HepG2 (cell line): Measurements from ENCODE around the gene CLPX. TPM values are rescaled to one million over a fixed set of nuclear protein-coding genes. Genes with fewer than 3 reads are reported as not detected.

Experiments used
- ATRX ChIP-seq: sonication (generic); formaldehyde crosslinking; IDR thresholded peaks from 2 replicates; pipeline ENCODE4 v1.4.0; 2020; ENCODE audit warnings: missing genetic modification reagents, borderline replicate concordance
- EHMT2 ChIP-seq: fragments of 200-600 bp; sonication (generic); IDR thresholded peaks from 2 replicates; pipeline ENCODE4 v1.7.0; 2017; ENCODE audit warnings: antibody characterized with exemption, low read depth, low read length, borderline replicate concordance
- HIVEP1 ChIP-seq: sonication (generic); formaldehyde crosslinking; IDR thresholded peaks from 2 replicates; pipeline ENCODE4 v1.4.0; 2020; ENCODE audit warnings: mild to moderate bottlenecking, missing genetic modification reagents
- KDM2A ChIP-seq: sonication (generic); formaldehyde crosslinking; IDR thresholded peaks from 2 replicates; pipeline ENCODE4 v1.4.0; 2020; ENCODE audit warnings: low read depth, missing genetic modification reagents, borderline replicate concordance
- PAXIP1 ChIP-seq: sonication (generic); formaldehyde crosslinking; conservative IDR thresholded peaks from 2 replicates; pipeline ENCODE4 v1.4.0; 2020; ENCODE audit warnings: mild to moderate bottlenecking, missing genetic modification reagents, moderate library complexity
- PHF21A ChIP-seq: sonication (generic); formaldehyde crosslinking; IDR thresholded peaks from 2 replicates; pipeline ENCODE4 v1.5.0; 2020; ENCODE audit warnings: mild to moderate bottlenecking, missing genetic modification reagents
- SMARCC2 ChIP-seq: fragments of 450-650 bp; IDR thresholded peaks from 2 replicates; pipeline ENCODE4 v1.6.1; 2017; ENCODE audit warnings: antibody characterized with exemption, mild to moderate bottlenecking
- TBP ChIP-seq: sonication (generic); formaldehyde crosslinking; IDR thresholded peaks from 2 replicates; pipeline ENCODE4 v1.5.0; 2020; ENCODE audit warnings: missing genetic modification reagents
- ZBTB4 ChIP-seq: sonication (generic); formaldehyde crosslinking; IDR thresholded peaks from 2 replicates; pipeline ENCODE4 v1.4.0; 2020; ENCODE audit warnings: missing genetic modification reagents, mild to moderate bottlenecking, borderline replicate concordance
- ZFAT ChIP-seq: sonication (generic); formaldehyde crosslinking; conservative IDR thresholded peaks from 2 replicates; pipeline ENCODE4 v1.8.1; 2023; ENCODE audit warnings: missing genetic modification reagents, inconsistent platforms
- ZNF546 ChIP-seq: sonication (generic); formaldehyde crosslinking; conservative IDR thresholded peaks from 2 replicates; pipeline ENCODE4 v1.8.1; 2023; ENCODE audit warnings: mild to moderate bottlenecking, missing genetic modification reagents
- ZNF713 ChIP-seq: sonication (generic); formaldehyde crosslinking; IDR thresholded peaks from 2 replicates; pipeline ENCODE4 v1.4.0; 2020; ENCODE audit warnings: mild to moderate bottlenecking, missing genetic modification reagents
- polyA plus RNA-seq, 8 experiments: library from polyadenylated mRNA; depleted of rRNA in 3 of 8; stranded (reverse) in 7 of 8; unstranded in 1 of 8; fragments of >200 nt; fragmentation: Illumina TruSeq in 4 of 8; extraction: Trizol in 4 of 8; gene quantifications; 2 replicates each; pipeline versions ENCODE4 v1.2.1 to v1.2.3, GENCODE V29; 2011 to 2016; ENCODE audit warnings: low read depth in 4 of 8, missing spikeins in 1 of 8, mixed read lengths in 1 of 8; ENCODE audit not compliant: insufficient read depth in 1 of 8
- total RNA-seq, 5 experiments: library from RNA; depleted of rRNA; stranded (reverse); fragments of >200 nt; fragmentation: Illumina TruSeq; extraction: Trizol; gene quantifications; 2 replicates each; pipeline ENCODE4 v1.2.3, GENCODE V29; 2016; ENCODE audit warnings: low read depth in 1 of 5
- TF ChIP-seq, protein P1 (sequence below): sonication (generic); formaldehyde crosslinking; IDR thresholded peaks from 2 replicates; pipeline ENCODE4 v1.4.0; 2020; ENCODE audit warnings: mild to moderate bottlenecking, missing genetic modification reagents

CLPX gene
- total and polyA plus RNA-seq, 2 of the 13 experiments (the other 11 are each of a cell fraction or from before 2014, with no cell fraction given) = 33.9 to 61.3 TPM

GRCh38 chr15:65184868-65185717 is at the start of gene CLPX (continued):
- TF ChIP-seq, protein P1, sequence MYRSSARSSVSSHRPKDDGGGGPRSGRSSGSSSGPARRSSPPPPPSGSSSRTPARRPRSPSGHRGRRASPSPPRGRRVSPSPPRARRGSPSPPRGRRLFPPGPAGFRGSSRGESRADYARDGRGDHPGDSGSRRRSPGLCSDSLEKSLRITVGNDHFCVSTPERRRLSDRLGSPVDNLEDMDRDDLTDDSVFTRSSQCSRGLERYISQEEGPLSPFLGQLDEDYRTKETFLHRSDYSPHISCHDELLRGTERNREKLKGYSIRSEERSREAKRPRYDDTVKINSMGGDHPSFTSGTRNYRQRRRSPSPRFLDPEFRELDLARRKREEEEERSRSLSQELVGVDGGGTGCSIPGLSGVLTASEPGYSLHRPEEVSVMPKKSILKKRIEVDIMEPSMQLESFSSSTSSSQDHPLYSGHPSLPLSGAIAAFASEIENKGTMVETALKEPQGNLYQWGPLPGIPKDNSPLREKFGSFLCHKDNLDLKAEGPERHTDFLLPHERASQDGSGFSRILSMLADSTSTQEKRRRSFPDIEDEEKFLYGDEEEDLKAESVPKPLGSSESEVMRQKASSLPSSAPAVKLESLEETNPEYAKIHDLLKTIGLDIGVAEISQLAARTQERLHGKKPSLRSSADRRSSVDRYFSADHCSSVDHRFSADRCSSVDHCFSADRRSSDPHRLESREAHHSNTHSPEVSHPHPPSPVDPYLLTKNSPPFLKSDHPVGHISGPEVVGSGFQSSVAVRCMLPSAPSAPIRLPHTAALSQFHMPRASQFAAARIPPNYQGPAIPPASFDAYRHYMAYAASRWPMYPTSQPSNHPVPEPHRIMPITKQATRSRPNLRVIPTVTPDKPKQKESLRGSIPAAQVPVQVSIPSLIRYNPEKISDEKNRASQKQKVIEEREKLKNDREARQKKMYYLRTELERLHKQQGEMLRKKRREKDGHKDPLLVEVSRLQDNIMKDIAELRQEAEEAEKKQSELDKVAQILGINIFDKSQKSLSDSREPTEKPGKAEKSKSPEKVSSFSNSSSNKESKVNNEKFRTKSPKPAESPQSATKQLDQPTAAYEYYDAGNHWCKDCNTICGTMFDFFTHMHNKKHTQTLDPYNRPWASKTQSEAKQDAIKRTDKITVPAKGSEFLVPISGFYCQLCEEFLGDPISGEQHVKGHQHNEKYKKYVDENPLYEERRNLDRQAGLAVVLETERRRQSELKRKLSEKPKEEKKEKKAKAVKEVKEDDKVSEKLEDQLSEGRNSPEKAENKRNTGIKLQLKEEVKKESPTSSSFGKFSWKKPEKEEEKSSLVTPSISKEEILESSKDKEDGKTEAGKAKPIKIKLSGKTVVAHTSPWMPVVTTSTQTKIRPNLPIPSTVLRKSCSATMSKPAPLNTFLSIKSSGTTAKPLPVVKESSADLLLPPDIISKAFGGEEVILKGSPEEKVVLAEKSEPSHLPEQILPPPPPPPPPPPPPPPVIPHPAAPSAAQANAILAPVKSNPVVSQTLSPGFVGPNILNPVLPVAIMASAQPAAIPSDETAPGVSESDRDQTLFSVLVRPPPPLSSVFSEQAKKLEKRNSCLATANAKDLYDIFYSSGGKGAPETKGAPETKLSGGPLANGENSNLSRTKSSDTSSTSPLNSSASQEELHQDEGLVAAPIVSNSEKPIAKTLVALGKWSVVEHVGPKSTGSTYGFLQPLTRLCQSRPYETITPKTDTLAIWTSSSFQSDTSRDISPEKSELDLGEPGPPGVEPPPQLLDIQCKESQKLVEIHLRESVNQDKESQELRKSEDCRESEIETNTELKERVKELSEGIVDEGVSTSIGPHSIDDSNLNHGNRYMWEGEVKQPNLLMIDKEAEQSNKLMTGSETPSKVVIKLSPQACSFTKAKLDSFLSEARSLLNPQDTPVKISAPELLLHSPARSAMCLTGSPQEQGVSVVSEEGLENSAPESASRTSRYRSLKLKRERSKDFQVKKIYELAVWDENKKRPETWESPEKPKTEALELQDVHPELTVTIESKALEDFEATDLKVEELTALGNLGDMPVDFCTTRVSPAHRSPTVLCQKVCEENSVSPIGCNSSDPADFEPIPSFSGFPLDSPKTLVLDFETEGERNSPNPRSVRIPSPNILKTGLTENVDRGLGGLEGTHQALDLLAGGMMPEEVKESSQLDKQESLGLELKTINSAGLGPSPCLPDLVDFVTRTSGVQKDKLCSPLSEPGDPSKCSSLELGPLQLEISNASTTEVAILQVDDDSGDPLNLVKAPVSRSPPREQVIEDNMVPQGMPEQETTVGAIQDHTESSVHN (CRISPR knock-in tag) = 0 out of 2 replicates have a peak, but pooled peaks have one; percentile 11
- TF ChIP-seq TBP (no peak), ZFAT (CRISPR knock-in tag) (no peak), ZNF713 (CRISPR knock-in tag) (no peak), SMARCC2 (no peak), ATRX (CRISPR knock-in tag) (no peak), ZBTB4 (CRISPR knock-in tag) (no peak), PAXIP1 (CRISPR knock-in tag) (peak; percentile 77), ZNF546 (CRISPR knock-in tag) (peak; percentile 40; the same call in 1 of the 2 replicates), PHF21A (CRISPR knock-in tag) (peak; percentile 77), EHMT2 (no peak), KDM2A (no peak; the same call in 1 of the 2 replicates), HIVEP1 (CRISPR knock-in tag) (no peak)
